COLO668 (cell line): ENCODE measurements around the gene MB.

Experiments
- DNase-seq: peaks from one replicate; lab custom pipeline; 2025; ENCODE audit not compliant: unreplicated experiment; lab: John Stamatoyannopoulos, UW

MB gene

DNA sequence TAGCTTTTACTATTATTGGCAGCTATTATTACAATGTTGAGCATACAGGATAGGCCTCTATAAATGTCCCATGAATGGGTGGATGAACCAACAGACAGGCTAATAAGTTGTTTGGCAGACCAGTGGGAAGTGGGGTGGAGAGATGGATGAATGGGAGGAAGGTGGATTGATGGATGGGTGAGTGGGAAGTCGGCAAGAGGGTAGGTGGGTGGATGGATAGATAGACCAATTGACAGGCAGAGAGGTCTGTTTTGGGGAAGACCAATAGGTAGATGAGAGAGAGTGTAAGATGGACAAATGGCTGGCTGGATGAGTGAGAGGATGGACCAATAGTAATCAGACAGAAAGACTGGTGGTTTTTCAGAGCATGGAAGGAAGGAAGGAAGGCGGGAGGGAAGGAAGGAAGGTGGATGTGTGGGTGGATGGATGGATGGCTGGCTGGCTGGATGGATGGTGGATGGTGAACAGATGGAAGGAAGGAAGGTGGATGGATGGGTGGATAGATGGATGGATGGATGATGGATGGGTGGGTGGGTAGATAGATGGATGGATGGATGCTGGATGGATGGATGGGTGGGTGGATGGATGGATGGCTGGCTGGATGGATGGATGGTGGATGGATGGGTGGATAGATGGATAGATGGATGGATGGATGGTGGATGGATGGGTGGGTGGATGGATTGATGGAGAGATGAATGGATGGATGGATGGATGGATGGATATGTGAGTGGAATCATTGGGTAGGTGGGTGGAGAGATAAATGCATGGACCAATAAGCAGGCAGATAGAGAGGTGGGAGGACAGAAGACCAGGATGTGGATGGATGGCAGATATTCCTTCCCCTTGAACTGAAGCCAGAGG lies 39.1 kb downstream of the MB start:
- DNase-seq = no peak

DNA sequence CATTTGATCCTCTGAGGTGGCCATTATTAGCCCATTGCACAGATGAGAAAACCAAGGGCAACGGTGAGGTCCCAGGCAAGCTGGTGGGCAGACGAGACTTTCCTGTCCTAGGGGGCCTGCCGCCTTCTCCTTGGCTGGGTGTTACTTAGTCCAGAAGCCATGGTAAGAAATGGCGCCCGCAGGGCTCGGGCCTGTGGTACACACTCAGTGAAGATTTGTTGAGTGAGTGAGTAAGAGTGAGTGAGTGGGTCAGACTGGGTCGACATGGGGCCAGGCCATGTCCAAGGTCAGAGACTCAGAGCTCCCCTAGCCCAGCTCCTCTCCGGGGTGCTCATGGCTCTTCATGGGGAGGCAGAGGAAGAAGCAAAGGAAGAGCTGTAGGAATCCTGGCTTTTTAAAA lies 40.5 kb downstream of the MB start:
- DNase-seq = no peak

DNA sequence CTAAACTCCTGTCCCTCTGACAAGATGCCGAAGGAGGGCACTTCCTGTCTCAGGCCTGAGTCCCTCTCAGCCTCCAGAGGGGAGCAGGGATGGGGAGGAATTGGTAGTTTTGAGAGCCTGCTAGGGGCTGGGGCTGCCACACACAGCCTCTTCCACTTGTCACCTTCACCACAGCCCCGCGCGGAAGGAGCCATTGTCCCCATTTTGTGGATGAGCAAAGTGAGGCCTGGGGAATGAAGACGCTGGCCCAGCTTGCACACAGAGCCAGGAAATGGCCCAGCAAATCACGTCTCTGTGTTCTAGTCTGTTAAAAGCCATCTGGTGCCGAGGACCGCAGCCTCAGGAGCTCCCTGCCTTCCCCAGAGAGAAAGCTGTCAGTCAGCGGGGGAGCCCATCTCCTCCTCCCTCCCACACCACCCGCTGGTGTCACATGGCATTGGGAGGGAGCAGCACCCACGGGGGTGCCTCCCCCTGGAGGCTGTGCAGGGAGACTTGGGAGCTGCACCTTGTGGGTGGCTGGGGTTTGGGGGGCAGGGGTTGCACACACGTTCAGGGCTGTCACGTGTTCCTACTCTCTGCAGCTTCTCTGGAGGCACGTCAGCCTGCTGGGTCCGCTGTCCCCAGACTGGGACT lies 41.9 kb downstream of the MB start:
- peak; percentile 14 for DNase-seq

DNA sequence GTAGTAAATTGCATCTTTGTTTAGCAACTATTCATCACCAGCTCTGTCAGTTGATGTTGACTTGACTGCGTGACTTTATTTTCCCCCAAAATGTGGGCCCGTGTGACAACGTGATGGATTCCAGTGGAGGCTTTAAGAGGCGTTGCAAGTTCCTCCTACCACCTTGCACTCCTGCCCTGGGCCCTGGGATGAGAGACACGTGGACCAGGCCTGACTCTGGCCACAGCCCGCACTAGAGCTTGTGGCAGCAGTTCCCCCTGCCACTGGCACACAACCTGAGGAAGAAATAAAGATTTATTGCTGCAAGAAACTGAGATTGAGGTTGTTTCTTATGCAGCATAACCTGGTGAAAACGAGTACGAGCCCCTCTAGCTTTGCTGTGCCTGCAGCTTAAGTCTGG lies 44.6 kb downstream of the MB start:
- no peak for DNase-seq

DNA sequence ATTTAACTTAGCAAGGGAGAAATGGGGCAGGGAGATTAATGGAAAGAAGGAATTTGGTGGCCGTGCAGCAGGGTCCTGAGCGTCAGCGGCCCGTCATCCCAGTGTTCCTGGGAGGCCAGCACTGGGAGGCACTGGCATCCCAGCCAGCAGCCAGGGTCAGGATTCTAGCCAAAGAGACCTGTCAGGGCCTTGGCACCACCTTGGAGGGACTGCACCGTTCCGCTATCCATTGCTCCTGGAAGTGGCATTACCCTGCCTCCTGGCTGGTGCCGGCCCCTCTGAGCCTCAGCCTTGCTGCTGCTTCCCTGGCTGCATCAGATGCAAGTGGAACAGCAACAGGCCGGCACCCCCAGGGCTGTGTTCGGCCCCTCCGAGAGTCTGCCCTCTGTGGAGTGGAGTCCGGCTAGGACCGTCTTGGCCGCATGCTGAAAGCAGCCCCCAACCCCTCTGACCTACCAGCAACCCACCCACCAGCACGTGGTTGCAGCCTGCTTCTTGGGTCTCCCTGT lies 46.4 kb downstream of the MB start:
- DNase-seq = no peak

DNA sequence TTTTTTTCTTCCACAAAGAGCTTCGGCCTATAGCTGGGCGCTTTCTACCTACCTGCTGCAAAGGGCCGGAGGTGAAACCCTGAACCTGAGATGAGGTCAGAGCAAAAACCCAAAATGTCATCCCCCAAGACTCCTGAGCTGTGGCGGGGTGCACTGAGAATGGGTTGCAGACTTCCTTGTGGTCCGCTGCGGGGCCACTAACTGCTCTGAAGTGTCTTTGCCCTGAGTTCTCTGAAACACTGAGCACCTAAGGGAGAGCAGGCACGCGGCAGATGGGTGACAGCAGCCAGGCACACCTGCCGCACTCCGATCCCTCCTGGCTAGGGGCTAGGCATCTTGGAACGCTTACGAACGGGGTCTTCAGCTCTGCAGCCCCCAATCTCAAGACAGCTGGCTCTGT lies 47.2 kb downstream of the MB start:
- no peak for DNase-seq

DNA sequence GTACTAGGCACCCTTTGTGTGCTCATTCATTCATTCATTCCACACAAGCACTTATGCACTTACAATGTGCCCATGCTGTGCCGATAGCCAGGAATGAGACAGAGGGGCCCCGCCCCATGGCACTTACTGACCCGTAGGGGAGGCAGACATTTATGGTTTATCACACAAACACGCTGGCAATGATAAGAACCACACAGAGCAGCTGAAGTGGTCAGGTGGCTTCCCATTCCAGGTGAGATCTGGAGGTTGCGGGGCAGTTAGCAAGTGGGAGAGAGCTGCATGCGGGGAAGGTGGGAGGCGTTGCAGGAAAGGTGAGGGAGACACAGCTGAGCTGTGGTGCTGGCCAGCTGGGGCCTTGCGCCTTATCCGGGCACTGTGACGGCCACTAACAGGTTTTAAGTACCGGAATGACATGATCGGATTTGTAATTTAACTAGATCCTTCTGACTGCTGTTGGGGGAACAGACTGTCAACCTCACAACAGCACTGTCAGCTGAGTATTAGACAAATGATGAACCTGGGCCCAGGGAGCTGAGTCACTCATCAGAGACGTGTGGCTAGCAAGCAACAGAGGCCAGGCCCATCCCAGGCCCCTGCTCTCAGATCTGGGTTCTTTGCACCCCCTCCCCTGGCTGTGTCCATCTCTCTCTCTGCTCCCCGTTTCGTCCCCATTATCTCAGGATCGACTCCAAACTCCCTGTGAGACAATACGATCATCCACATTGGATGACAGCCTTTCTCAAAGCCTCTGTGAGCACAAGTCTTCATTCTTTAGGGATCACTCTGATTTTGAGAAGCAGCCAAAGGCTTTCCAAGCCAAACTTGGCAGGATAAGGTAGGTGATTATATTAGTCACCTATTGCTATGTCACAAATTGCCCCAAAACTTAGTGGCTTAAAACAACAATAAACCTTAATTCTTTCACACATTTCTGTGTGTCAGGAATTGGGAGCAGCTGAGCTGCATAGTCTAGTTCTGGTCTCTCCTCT lies 48.1 kb downstream of the MB start:
- DNase-seq = no peak

DNA sequence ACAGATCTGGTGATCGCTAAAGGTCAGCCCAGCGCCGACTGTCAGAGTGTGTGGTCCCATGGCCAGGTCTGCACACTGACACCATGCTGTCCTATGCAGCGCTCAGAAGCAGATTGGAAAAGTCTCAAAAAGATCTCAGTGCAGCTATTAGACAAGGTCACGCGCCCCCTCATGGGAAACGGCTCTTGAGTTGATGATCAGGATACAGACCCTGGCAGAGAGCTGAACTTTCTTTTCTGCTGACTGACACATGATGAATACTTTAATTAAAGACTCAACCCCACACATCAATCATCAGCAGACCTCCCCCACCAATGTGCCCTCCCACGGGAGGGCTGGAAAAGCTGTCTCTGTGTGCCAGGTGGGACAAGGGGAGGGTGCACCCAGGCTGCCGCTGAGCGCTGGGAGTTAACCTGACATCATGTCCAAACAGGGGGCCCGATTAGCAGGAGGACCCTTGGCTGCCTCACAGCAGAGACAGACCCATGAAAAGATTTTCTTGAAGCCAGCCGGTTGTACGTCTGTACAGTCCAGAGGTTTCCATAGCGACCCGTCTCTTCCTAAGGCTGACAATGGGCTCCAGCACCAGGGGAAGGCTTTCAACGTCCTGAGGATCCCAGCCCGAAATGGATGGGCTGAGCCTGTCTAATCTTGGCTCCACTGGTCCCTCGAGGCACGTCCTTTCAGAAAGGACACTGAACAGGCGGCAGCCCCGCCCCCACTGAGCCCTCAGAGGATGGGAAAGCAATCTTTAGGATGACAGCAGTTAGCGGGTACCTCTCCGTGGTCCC lies 49.6 kb downstream of the MB start:
- DNase-seq = no peak

DNA sequence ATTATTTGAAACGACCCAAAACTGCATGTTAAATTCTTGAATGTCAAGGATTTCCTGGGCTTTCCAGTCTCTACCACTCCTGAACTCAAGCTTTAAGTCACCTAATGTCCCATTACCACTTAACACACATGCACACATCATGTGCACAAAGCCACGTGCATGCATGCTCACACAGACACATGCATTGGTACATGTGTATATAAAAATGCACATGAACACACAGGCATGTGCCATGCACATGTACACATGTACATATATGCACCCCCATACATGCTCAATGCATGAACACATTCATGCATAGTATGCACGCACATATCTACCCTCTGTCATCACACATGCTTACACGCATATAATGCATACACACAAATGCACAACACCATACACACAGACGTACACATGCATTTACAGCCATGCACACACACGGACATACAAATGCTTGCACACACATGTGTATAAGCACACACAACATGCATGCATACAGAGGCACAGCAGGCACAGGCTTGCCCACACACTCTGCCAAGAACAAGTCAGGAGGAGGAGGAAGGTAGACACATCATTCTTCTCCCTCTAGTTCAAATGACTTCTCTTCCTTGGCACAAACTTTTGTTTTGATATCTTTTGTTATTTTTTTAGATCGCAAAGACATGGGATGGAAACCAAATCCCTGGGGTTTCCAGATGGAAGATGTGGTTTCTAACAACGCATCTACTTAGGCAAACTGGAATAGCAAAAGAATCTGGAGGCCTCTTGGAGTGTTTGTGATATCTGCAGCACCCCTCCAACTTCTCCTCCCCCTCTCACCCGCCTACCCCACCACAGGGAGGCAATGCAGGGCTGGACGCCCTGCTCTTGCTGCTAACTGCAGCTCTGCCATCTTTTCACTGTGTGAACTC lies 51.9 kb downstream of the MB start:
- no peak for DNase-seq

DNA sequence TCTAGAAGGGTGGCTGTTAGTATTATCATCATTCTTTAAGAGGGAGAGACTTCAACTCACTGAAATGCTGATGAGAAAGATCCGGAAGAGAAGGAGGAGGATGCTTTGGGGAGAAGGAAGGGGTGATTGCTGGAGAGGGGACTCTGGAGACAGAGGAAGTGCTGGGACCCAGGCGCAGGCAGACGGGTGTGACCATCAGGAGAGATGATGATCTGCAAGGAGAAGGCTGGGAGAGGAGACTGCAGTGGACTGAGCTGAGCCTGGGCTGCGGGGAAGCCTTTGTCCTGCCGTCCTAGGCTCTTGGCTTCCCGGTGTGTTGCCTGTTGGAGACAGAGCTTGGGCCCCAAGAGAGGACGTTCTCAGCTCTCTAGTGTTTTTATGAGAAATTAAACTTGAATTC lies 53.9 kb downstream of the MB start:
- DNase-seq = no peak

DNA sequence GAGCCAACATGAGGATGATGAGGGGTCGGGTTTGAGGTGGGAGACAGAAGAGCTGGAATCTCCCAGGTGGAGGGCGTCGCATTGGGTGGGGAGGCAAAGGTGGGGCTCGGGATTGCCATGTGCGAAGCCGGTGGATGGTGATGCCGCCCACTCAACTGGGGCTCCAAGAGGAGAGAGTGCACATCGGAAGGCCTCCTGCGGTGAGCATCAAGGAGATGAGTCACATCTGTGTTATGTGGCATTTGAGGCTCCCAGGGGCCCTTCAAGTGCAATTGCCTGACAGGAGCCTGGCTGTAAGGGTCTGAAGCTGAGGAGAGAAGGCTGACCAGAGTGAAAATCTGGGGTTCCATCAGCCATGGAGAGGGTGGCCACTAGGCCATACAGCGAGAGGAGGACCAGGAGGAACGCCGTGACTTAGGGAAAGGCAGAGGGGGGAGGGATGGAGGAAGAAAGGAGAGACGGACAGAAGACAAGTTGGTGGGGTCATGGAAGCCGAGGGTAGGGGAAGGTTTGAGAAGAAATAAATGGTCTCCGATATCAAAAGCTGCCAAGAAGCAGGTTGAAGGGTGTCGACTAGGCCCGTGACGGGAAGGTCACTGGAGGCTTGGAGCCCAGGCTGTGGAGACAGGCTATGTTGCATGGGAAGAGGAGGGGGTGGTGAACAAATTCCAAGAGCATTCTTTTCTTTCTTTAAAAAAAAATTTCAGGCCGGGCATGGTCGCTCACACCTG lies 55.2 kb downstream of the MB start:
- no peak for DNase-seq

DNA sequence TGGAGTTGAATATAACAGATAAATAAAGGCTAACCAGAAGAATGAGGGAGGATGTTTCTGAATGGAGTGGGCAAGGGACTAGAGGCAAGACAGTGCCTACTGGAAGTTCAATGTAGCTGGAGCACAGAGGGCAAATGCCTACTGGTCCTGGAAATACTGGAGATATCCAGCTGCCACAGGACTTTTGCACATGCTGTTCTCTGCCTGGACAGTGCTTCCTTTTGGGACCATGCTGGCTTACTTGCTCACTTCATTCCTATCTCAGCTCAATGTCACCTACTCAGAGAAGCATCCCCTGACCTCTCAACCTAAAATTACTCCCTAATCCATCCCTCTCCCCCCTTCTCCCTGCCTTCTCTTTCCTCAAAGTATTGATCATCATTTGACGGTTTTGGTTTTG lies 56.3 kb downstream of the MB start:
- no peak for DNase-seq

DNA sequence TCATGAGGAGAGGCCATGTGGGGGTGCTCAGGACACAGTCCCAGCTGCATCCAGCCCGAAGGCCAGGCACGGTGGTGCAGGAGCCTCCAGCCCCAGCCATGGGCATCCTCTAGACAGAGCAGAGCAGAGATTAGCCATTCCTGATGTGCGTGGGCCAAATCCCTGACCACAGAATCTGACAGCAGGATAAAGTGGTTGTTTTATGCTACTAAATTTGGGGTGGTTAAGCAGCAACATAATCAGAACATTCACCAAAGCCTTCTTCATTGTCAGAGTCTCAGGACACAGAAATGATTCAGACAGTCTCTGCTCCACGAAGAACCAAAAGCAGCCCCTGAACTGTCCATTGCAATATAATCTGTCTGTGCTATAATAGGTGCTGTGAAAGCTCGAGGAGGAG lies 56.8 kb downstream of the MB start:
- DNase-seq = no peak

DNA sequence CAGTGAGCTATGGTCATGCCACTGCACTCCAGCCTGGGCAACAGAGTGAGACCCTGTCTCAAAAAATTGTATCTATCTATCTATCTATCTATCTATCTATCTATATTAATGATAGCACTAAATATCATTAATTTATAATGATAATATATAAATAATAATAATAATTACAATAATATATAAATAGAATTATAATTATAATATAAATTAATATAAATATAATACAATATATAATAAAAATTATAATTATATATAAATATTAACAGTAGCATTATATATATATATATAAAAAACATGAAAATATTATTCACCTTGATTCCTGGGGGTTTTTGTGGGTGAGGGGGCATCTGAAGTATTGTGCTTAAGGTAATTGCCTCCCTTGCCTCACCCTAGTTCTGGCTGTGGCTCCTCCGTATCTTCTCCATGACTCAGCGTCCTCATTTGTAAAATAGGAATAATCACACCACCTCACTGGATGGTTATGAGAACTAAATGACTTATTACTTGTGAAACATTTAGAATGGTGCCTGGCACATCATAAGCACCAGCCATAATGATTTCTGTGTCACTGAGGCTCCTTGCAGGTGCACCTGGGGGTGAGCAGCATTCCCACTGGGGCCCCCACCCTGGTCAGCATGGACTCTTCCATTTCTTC lies 57.6 kb downstream of the MB start:
- no peak for DNase-seq

DNA sequence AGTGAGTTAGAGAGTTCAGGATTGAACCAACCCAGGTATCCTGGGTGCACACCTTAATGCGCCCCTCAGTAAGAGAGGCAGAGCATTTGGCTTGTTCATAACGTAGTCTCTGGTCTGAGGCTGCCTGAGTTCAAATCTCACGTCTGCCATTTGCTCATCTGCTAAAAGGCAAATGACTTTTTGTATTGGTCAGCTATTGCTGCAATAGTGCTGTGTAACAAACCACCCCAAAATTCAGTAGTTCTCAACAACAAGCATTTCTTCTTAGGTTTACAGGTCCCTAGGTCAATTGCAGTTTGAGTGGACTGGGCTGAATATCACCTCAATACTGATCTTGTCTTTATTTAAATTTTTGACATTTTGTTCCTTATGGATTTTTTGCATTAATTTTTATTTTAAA lies 58.4 kb downstream of the MB start:
- no peak for DNase-seq

DNA sequence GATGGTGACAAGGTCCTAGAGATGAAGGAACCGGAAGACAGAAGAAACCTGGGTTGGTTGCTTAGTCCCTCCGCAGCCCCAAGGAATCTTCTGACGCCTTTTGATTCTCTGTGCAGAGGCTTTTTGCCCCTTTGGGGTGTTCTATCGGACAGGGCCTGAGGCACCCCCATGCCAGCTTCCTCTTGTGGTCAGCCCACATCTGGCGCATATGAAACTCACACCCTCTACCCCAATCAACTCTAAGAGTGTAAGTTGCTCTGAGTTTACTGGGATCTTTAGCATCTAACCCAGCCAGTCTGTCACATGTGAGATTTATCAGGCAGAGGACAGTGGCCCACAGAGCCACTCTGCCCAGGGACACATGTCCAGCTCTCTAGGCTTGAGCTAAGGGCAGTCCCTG lies 59.1 kb downstream of the MB start:
- no peak for DNase-seq
